Gastrocnemius medialis (tissue), 4 donors: Measurements from ENCODE around the gene BNC2. TPM values are rescaled to one million over a fixed set of nuclear protein-coding genes. Genes with fewer than 3 reads are reported as not detected.
A peak's percentile ranks its signal among the peaks of the same experiment; 100 is the strongest.

Experiments
- ATAC-seq, 2 donors: fragments of 150-250 bp; one replicate each; pipeline ENCODE4 v1.9.1; 2016
- DNase-seq, 2 donors: peaks; one replicate each; pipeline ENCODE4 v3.0.0-alpha.2; 2019
- H3K27ac ChIP-seq, 4 donors: fragments of 200-600 bp; sonication (generic); 1 replicate in 1 of 4; 2 replicates in 3 of 4; pipeline ENCODE4 v1.5.1; 2016 to 2018; ENCODE audit warnings: mild to moderate bottlenecking in 2 of 4, moderate library complexity in 1 of 4
- H3K27me3 ChIP-seq, 3 donors: fragments of 200-600 bp; sonication (generic) in 2 of 3; 1 replicate in 1 of 3; 2 replicates in 2 of 3; pipeline versions ENCODE4 v1.5.1 to v1.6.0; 2016 to 2019; ENCODE audit warnings: mild to moderate bottlenecking in 1 of 3, moderate library complexity in 1 of 3
- H3K36me3 ChIP-seq, 2 donors: fragments of 200-600 bp; sonication (generic) in 1 of 2; one replicate each; pipeline ENCODE4 v1.5.1; 2017 to 2018
- H3K4me1 ChIP-seq, 2 donors: fragments of 200-600 bp; sonication (generic) in 1 of 2; one replicate each; pipeline ENCODE4 v1.5.1; 2016 to 2017; ENCODE audit warnings: mild to moderate bottlenecking in 2 of 2
- H3K4me3 ChIP-seq, 4 donors: fragments of 200-600 bp; sonication (generic) in 3 of 4; 1 replicate in 1 of 4; 2 replicates in 3 of 4; pipeline ENCODE4 v1.5.1; 2016 to 2019; ENCODE audit warnings: mild to moderate bottlenecking in 2 of 4
- H3K9me3 ChIP-seq, 3 donors: fragments of 200-600 bp; sonication (generic) in 2 of 3; 1 replicate in 1 of 3; 2 replicates in 2 of 3; pipeline ENCODE4 v1.5.1; 2016 to 2019
- CTCF ChIP-seq, 5 experiments: fragments of 450-650 bp in 3 of 5; fragments of 200-600 bp in 2 of 5; sonication (generic) in 2 of 5; IDR thresholded peaks in 4 of 5; conservative IDR thresholded peaks in 1 of 5; 1 replicate in 4 of 5; 2 replicates in 1 of 5; pipeline ENCODE4 v1.5.1; 2016 to 2019; ENCODE audit warnings: antibody characterized with exemption in 5 of 5, mild to moderate bottlenecking in 3 of 5, moderate library complexity in 3 of 5
- POLR2A ChIP-seq, 2 donors: fragments of 450-650 bp; IDR thresholded peaks; one replicate each; pipeline ENCODE4 v1.6.1; 2017; ENCODE audit warnings: antibody characterized with exemption in 2 of 2, mild to moderate bottlenecking in 2 of 2, moderate library complexity in 2 of 2
- in situ Hi-C, 4 donors: fragments of 200-750 bp; cut with MboI; loops; one replicate each; pipeline versions ENCODE4 v1.15.0 to v1.8.0; 2017; ENCODE audit warnings: low sequenced_read_pairs in 4 of 4
- intact Hi-C: fragments of 100-400 bp; cut with DNase I; formaldehyde crosslinking; loops from one replicate; pipeline ENCODE4 v1.15.1; 2023; ENCODE audit warnings: low total_unique reads
- total RNA-seq, 4 donors: library from RNA; depleted of rRNA; stranded (reverse); fragments of >200 nt; gene quantifications; one replicate each; pipeline versions ENCODE4 v1.1.0 to v1.2.3, GENCODE V29; 2016

BNC2 gene
- total RNA-seq, 4 donors from 2014 or later, result 40.9 to 122 (median 68.7) TPM

- Histone ChIP-seq H3K4me3 (peak overlapping the region; percentile 61 to 70 (median 67)), H3K9me3 (no peaks in the 10 kb centered on the region), H3K27me3 (peaks cover 0 to 10% (median 0%) of the 10 kb centered on the region in 3 donors), H3K36me3 (no peaks in the 10 kb centered on the region), H3K27ac (peak overlapping the region; percentile 79 to 86 (median 84)), H3K4me1 (peaks cover 6 to 15% of the 10 kb centered on the region in 2 donors)
- TF ChIP-seq CTCF (IDR thresholded peaks at IDR 0.05 in 4 of 5, conservative IDR thresholded peaks at IDR 0.05 in 1 of 5), result no peak
- TF ChIP-seq POLR2A (IDR thresholded peaks at IDR 0.05), result peak in 1 of 2 donors; percentile 21
- no peak for DNase-seq
- intact Hi-C loops (loop anchor here (5.0 to 10.0 kb wide), 7 partner anchors 67 to 533 kb away; partner anchors contain the start of gene CNTLN), in situ Hi-C loops (no loop called here)
- peak in 1 of 2 donors; percentile 19 for ATAC-seq
Measured at GRCh38 chr9:16728137-16728508, 142.3 kb downstream of the BNC2 start.

GRCh38 chr9:16727452-16728136 is 142.9 kb downstream of the BNC2 start:
- Histone ChIP-seq H3K27ac (peak overlapping the region; percentile 79 to 86 (median 84)), H3K4me1 (peaks cover 9 to 15% of the 10 kb centered on the region in 2 donors), H3K36me3 (no peaks in the 10 kb centered on the region), H3K4me3 (peak overlapping the region; percentile 61 to 70 (median 67)), H3K27me3 (peaks cover 0 to 10% (median 0%) of the 10 kb centered on the region in 3 donors), H3K9me3 (no peaks in the 10 kb centered on the region)
- in situ Hi-C loops, result no loop called here
- intact Hi-C loops, result loop anchor here (2.0 to 10.0 kb wide), 8 partner anchors 67 to 533 kb away; partner anchors contain the start of genes BNC2 and CNTLN
- DNase-seq (no peak), ATAC-seq (peak; percentile 18 to 26)
- TF ChIP-seq CTCF (IDR thresholded peaks at IDR 0.05 in 4 of 5, conservative IDR thresholded peaks at IDR 0.05 in 1 of 5) (no peak), POLR2A (IDR thresholded peaks at IDR 0.05) (no peak)

- intact Hi-C loops, result loop anchor here (2.0 to 10.0 kb wide), 8 partner anchors 68 to 532 kb away; partner anchors contain the start of genes BNC2 and CNTLN
- in situ Hi-C loops, result no loop called here
- Histone ChIP-seq H3K4me3 (peak overlapping the region; percentile 61 to 70 (median 67)), H3K36me3 (no peaks in the 10 kb centered on the region), H3K27me3 (peaks cover 0 to 10% (median 0%) of the 10 kb centered on the region in 3 donors), H3K9me3 (no peaks in the 10 kb centered on the region), H3K27ac (peak overlapping the region; percentile 79 to 86 (median 84)), H3K4me1 (peaks cover 14 to 15% of the 10 kb centered on the region in 2 donors)
- peak; percentile 45 to 66 for TF ChIP-seq POLR2A (IDR thresholded peaks at IDR 0.05)
- no peak for TF ChIP-seq CTCF (IDR thresholded peaks at IDR 0.05 in 4 of 5, conservative IDR thresholded peaks at IDR 0.05 in 1 of 5)
- peak; percentile 53 to 77 for ATAC-seq
- DNase-seq, result peak; percentile 54 to 75
Measured at GRCh38 chr9:16726718-16727451, 143.6 kb downstream of the BNC2 start.

- H3K36me3 ChIP-seq, result no peaks in the 10 kb centered on the region
- intact Hi-C loops, result loop anchor here (2.0 to 10.0 kb wide), 8 partner anchors 69 to 531 kb away; partner anchors contain the start of genes BNC2 and CNTLN
- H3K27me3 ChIP-seq, result peaks cover 0 to 10% (median 0%) of the 10 kb centered on the region in 3 donors
- peak overlapping the region in 1 of 4 donors; percentile 65 for H3K4me3 ChIP-seq
- in situ Hi-C loops, result no loop called here
- no peaks in the 10 kb centered on the region for H3K9me3 ChIP-seq
- ATAC-seq, result no peak
- DNase-seq, result no peak
- H3K4me1 ChIP-seq, result peaks cover 18 to 22% of the 10 kb centered on the region in 2 donors
- H3K27ac ChIP-seq, result peak overlapping the region; percentile 79 to 86 (median 84)
- TF ChIP-seq POLR2A (IDR thresholded peaks at IDR 0.05) (no peak), CTCF (IDR thresholded peaks at IDR 0.05 in 4 of 5, conservative IDR thresholded peaks at IDR 0.05 in 1 of 5) (no peak)
Measured at GRCh38 chr9:16726029-16726428, 144.4 kb downstream of the BNC2 start.
